Neural cell (in vitro differentiated cells): ENCODE data around the gene PYGM. TPM values are rescaled to one million over a fixed set of nuclear protein-coding genes. Genes with fewer than 3 reads are reported as not detected.

Experiments
- H2AFZ ChIP-seq: fragments of 200-600, 300-800 bp; sonication (generic), shearing (Covaris generic); 2 replicates; pipeline ENCODE4 v1.6.0; 2014; ENCODE audit warnings: low read depth, mild to moderate bottlenecking, antibody characterized with exemption, low read length, moderate library complexity
- H3F3A ChIP-seq: fragments of 200-600 bp; shearing (Covaris generic); 2 replicates; pipeline ENCODE4 v1.6.1; 2016; ENCODE audit warnings: mild to moderate bottlenecking, moderate library complexity, mixed read lengths, antibody characterized with exemption, low read length; ENCODE audit not compliant: insufficient read depth, poor library complexity, severe bottlenecking
- H3K27ac ChIP-seq: fragments of 200-600, 300-800 bp; sonication (generic), shearing (Covaris generic); 2 replicates; pipeline ENCODE4 v1.5.1; 2014; ENCODE audit warnings: mild to moderate bottlenecking, low read length, moderate library complexity
- H3K27me3 ChIP-seq: fragments of 300-800, 200-600 bp; sonication (generic), shearing (Covaris generic); 2 replicates; pipeline ENCODE4 v1.6.0; 2014; ENCODE audit warnings: mild to moderate bottlenecking, low read depth, low read length, moderate library complexity; ENCODE audit not compliant: insufficient read depth
- H3K36me3 ChIP-seq: fragments of 300-800, 200-600 bp; sonication (generic), shearing (Covaris generic); 2 replicates; pipeline ENCODE4 v1.5.1; 2014; ENCODE audit warnings: mild to moderate bottlenecking, antibody characterized with exemption, low read length, moderate library complexity; ENCODE audit not compliant: insufficient read depth
- H3K4me2 ChIP-seq: fragments of 300-800, 200-600 bp; sonication (generic), shearing (Covaris generic); 2 replicates; pipeline ENCODE4 v1.6.0; 2014; ENCODE audit warnings: mild to moderate bottlenecking, low read length
- H3K4me3 ChIP-seq: fragments of 300-800, 200-600 bp; sonication (generic), shearing (Covaris generic); 2 replicates; pipeline ENCODE4 v1.5.1; 2014; ENCODE audit warnings: mild to moderate bottlenecking, low read length, moderate library complexity
- H3K79me2 ChIP-seq: fragments of 200-600 bp; shearing (Covaris generic); replicated peaks from 2 replicates; pipeline ENCODE4 v1.6.0; 2014; ENCODE audit warnings: mild to moderate bottlenecking, low read length, moderate library complexity; ENCODE audit not compliant: insufficient read depth
- H3K9ac ChIP-seq: fragments of 300-800, 200-600 bp; sonication (generic), shearing (Covaris generic); 2 replicates; pipeline ENCODE4 v1.6.1; 2016; ENCODE audit warnings: mild to moderate bottlenecking, low read length, mixed read lengths
- H3K9me2 ChIP-seq: fragments of 200-600 bp; shearing (Covaris generic); 2 replicates; pipeline ENCODE4 v1.6.1; 2016; ENCODE audit warnings: mild to moderate bottlenecking, low read length, mixed read lengths; ENCODE audit not compliant: insufficient read depth
- H3K9me3 ChIP-seq: fragments of 200-600, 300-800 bp; sonication (generic), shearing (Covaris generic); 2 replicates; pipeline ENCODE4 v1.6.1; 2016; ENCODE audit warnings: mild to moderate bottlenecking, mixed run types, low read length, moderate library complexity, mixed read lengths
- H4K20me1 ChIP-seq: fragments of 200-600 bp; shearing (Covaris generic); 2 replicates; pipeline ENCODE4 v1.6.1; 2016; ENCODE audit warnings: mild to moderate bottlenecking, mixed run types; ENCODE audit not compliant: insufficient read depth
- CTCF ChIP-seq: fragments of 450-650 bp; IDR thresholded peaks from 2 replicates; pipeline ENCODE4 v1.5.1; 2014; ENCODE audit warnings: antibody characterized with exemption, mild to moderate bottlenecking, moderate library complexity; ENCODE audit not compliant: poor library complexity, severe bottlenecking
- EP300 ChIP-seq: fragments of 450-650 bp; conservative IDR thresholded peaks from 2 replicates; pipeline ENCODE4 v1.6.1; 2014; ENCODE audit warnings: antibody characterized with exemption, mild to moderate bottlenecking, moderate library complexity; ENCODE audit not compliant: poor library complexity, severe bottlenecking
- EZH2 ChIP-seq: fragments of 200-600, 300-800 bp; shearing (Covaris generic), sonication (generic); IDR thresholded peaks from 2 replicates; pipeline ENCODE4 v1.6.1; 2014; ENCODE audit warnings: antibody characterized with exemption, low read length, borderline replicate concordance, mild to moderate bottlenecking; ENCODE audit not compliant: insufficient read depth, poor library complexity, severe bottlenecking
- MXI1 ChIP-seq: fragments of 450-650 bp; conservative IDR thresholded peaks from 2 replicates; pipeline ENCODE4 v1.6.1; 2014; ENCODE audit warnings: antibody characterized with exemption, mild to moderate bottlenecking; ENCODE audit not compliant: poor library complexity, severe bottlenecking
- POLR2AphosphoS5 ChIP-seq: IDR thresholded peaks from 2 replicates; pipeline ENCODE4 v1.6.1; 2012
- RAD21 ChIP-seq: fragments of 450-650 bp; conservative IDR thresholded peaks from 2 replicates; pipeline ENCODE4 v1.6.1; 2014; ENCODE audit warnings: antibody characterized with exemption, mild to moderate bottlenecking, moderate library complexity
- REST ChIP-seq: IDR thresholded peaks from 2 replicates; pipeline ENCODE4 v1.6.1; 2012; ENCODE audit warnings: borderline replicate concordance
- SMC3 ChIP-seq: fragments of 450-650 bp; conservative IDR thresholded peaks from 2 replicates; pipeline ENCODE4 v1.6.1; 2014; ENCODE audit warnings: antibody characterized with exemption, mild to moderate bottlenecking, moderate library complexity; ENCODE audit not compliant: poor library complexity
- TAF1 ChIP-seq: IDR thresholded peaks from 2 replicates; pipeline ENCODE4 v1.6.1; 2012; ENCODE audit warnings: low read depth
- polyA plus RNA-seq: library from polyadenylated mRNA; depleted of rRNA; stranded (reverse); fragments of >200 nt; gene quantifications from 2 replicates; pipeline ENCODE4 v1.2.3, GENCODE V29; 2014

PYGM gene
- polyA plus RNA-seq, 1 donor from 2014 or later = 0.43 TPM

- Histone ChIP-seq H3K27me3 (no peaks in the 10 kb centered on the region), H3K9me3 (no peaks in the 10 kb centered on the region), H3K79me2 (no peaks in the 10 kb centered on the region), H3K4me3 (no peak overlapping the region), H3K27ac (no peak overlapping the region), H3K9ac (no peak overlapping the region), H3K9me2 (no peaks in the 10 kb centered on the region), H4K20me1 (no peaks in the 10 kb centered on the region), H2AFZ (no peak overlapping the region), H3K4me2 (no peak overlapping the region), H3K36me3 (no peaks in the 10 kb centered on the region), H3F3A (no peaks in the 10 kb centered on the region)
- TF ChIP-seq SMC3 (no peak), EP300 (no peak), CTCF (no peak), POLR2AphosphoS5 (no peak), RAD21 (no peak), MXI1 (no peak), TAF1 (no peak), REST (no peak), EZH2 (no peak)
Measured at GRCh38 chr11:64731601-64732000, 28.2 kb downstream of the PYGM start.

GRCh38 chr11:64729851-64730382 lies 29.9 kb downstream of the PYGM start:
- no peaks in the 10 kb centered on the region for H3K36me3 ChIP-seq
- no peaks in the 10 kb centered on the region for H3K27me3 ChIP-seq
- TF ChIP-seq MXI1 (no peak), EZH2 (no peak), CTCF (no peak)
- H3K9me2 ChIP-seq = no peaks in the 10 kb centered on the region
- no peaks in the 10 kb centered on the region for H3K9me3 ChIP-seq
- no peak overlapping the region for H2AFZ ChIP-seq
- H3K9ac ChIP-seq = no peak overlapping the region
- H3K4me2 ChIP-seq = no peak overlapping the region
- H3F3A ChIP-seq = no peaks in the 10 kb centered on the region
- no peak overlapping the region for H3K4me3 ChIP-seq
- no peaks in the 10 kb centered on the region for H3K79me2 ChIP-seq
- H4K20me1 ChIP-seq = no peaks in the 10 kb centered on the region
- no peak overlapping the region for H3K27ac ChIP-seq
